ENCODE measurements around the gene CIRBP. TPM values are rescaled to one million over a fixed set of nuclear protein-coding genes. Genes with fewer than 3 reads are reported as not detected.

Gene CIRBP
- 145 and 160 TPM in 2 replicates for total RNA-seq

DNA sequence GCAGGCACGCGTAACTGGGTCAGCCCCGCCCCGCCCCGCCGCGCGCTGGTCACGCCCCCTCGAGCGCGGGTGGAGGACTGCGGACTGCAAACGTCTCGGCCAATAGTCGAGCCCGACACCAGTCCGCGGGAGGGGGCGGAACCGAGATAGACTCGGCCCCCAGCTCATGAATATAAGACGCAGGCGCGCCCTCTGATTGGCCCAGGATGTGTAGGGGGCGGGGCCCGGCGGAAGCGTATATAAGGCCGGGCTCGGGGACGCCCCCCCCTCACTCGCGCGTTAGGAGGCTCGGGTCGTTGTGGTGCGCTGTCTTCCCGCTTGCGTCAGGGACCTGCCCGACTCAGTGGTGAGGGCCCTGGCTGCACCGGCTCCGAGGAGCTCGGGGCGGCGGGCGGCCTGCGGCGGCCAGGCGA, at the start of gene CIRBP:
CIRBP (plus strand) TSS at position 268 of the 413 bp plus-strand sequence. CDS start 1,602 bp downstream, outside the sequence.

DNA sequence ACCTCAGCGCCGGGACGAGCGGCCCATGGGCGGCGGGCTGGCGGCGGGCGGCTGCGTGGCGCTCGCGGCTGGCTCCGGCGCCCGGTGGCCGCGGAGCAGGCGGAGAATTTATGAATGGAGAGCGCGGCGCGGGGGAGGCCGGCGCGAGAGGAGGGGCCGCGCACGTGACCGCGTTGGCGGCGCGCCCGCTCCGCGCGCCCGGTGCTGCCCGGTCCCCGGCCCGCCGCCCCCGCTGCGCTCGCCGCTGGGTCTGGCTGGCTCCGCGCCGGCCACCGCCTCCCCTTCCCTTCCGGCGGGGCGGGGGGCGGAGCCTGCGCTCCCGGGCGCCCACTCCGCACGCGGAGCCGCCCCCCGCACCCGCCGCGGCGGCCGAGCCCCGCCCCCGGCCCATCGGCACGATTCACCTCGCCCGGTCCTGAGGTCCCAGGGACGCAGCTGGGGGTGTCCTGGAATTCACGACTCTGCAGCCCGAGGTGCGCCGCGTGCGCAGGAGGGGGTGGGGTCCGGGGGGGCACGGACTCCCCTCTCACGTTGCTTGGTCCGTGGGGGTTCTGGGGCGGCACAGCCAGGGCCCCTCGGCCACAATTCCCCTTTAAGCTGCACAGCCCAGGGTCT, 31.3 kb upstream of the CIRBP start, which contains the start of gene CBARP:
CBARP (minus strand) TSS at position 252 of the 615 bp plus-strand sequence. CDS start 1,905 bp downstream, outside the sequence.

GRCh38 chr19:1241417-1242095, 27.6 kb upstream of the CIRBP start, which contains the start of gene ATP5F1D:
Gene ATP5F1D, plus strand, starts transcription at chr19:1241751. Its CDS starts 100 bp downstream, at chr19:1241851.

DNA sequence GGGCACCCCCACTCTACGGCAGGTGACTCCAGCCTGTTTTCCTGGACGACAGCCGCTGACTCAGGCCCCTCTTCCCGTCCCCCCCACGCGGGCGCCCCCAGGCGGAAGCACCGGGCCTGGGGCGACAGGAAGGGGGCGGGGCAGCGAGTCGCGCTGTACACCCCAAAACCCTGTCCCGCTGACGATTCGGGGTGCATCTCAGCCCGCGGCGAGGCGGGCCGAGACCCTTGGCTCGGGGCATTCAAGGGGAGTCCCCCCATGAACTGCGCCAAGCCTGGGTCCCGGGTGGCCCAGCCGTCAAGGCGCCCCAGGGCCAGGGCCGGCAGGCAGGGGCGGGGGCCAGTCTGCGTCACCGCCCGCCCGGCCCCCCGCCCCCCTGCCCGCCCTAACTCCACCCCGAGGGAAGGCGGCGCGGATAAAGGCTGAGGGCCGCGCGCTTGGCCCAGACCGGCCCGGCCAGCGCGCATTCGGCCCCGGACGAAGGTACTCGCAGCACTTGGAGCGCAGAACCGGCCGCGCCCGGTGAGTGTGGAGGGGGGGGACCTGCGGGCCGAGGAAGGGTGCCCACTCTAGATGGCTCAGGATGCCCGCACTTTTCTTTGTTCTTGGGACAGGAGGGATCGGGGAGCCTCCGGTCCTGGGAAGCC, 20.9 kb upstream of the CIRBP start, which contains the start of gene MIDN:
MIDN (plus strand) TSS at position 445 of the 647 bp plus-strand sequence. CDS start 1,714 bp downstream, outside the sequence.

GRCh38 chr19:1275260-1275975, 6.3 kb downstream of the CIRBP start, which contains the start of gene FAM174C:
Gene FAM174C, plus strand, starts transcription at chr19:1275530. Its CDS starts 20 bp downstream, at chr19:1275550.

GRCh38 chr19:1285737-1286360, 16.7 kb downstream of the CIRBP start, which contains the start of gene EFNA2:
Gene EFNA2, plus strand, starts transcription at chr19:1285873. Its CDS starts 296 bp downstream, at chr19:1286169.

Other genes starting within 250 kb of the CIRBP start
- gene TMEM259, start 248.2 kb upstream of the CIRBP start, total RNA-seq: 144 and 147 TPM in 2 replicates
- not detected in 2 replicates for gene RNU6-2, start 247.8 kb upstream of the CIRBP start, total RNA-seq
- gene CNN2, start 242.7 kb upstream of the CIRBP start, total RNA-seq: 166 and 189 TPM in 2 replicates
- gene ABCA7, start 229.2 kb upstream of the CIRBP start, total RNA-seq: 6.1 and 13.3 TPM in 2 replicates
- 43.0 and 45.8 TPM in 2 replicates for gene ARHGAP45, start 202.2 kb upstream of the CIRBP start, total RNA-seq
- gene POLR2E, start 174.0 kb upstream of the CIRBP start, total RNA-seq: 352 and 370 TPM in 2 replicates
- gene GPX4, start 165.3 kb upstream of the CIRBP start, total RNA-seq: 881 and 907 TPM in 2 replicates
- gene SBNO2, start 95.1 kb upstream of the CIRBP start, total RNA-seq: 38.8 and 42.5 TPM in 2 replicates
- gene STK11, start 63.6 kb upstream of the CIRBP start, total RNA-seq: 73.8 and 83.4 TPM in 2 replicates
- gene CBARP, start 31.3 kb upstream of the CIRBP start, total RNA-seq: 1.9 and 3.1 TPM in 2 replicates
- 53.4 and 66.3 TPM in 2 replicates for gene ATP5F1D, start 27.6 kb upstream of the CIRBP start, total RNA-seq
- gene MIDN, start 20.7 kb upstream of the CIRBP start, total RNA-seq: 27.0 and 31.7 TPM in 2 replicates
- gene FAM174C, start 6.2 kb downstream of the CIRBP start, total RNA-seq: 86.5 and 107 TPM in 2 replicates
- not detected in 2 replicates for gene EFNA2, start 16.5 kb downstream of the CIRBP start, total RNA-seq
- gene NDUFS7, start 114.6 kb downstream of the CIRBP start, total RNA-seq: 206 and 213 TPM in 2 replicates
- 15.4 and 18.3 TPM in 2 replicates for gene GAMT, start 132.2 kb downstream of the CIRBP start, total RNA-seq
- gene DAZAP1, start 138.3 kb downstream of the CIRBP start, total RNA-seq: 83.3 and 92.8 TPM in 2 replicates
- 3,210 and 3,696 TPM in 2 replicates for gene RPS15, start 169.1 kb downstream of the CIRBP start, total RNA-seq
- gene APC2, start 180.8 kb downstream of the CIRBP start, total RNA-seq: not detected in 2 replicates
- gene C19orf25, start 209.9 kb downstream of the CIRBP start, total RNA-seq: 16.1 and 20.4 TPM in 2 replicates
- gene PCSK4, start 221.0 kb downstream of the CIRBP start, total RNA-seq: 0.13 and 0.94 TPM in 2 replicates
- 1.1 and 2.7 TPM in 2 replicates for gene REEP6, start 221.8 kb downstream of the CIRBP start, total RNA-seq
- gene ADAMTSL5, start 243.7 kb downstream of the CIRBP start, total RNA-seq: not detected in 2 replicates